Measurements from ENCODE around the gene SCYL1. TPM values are rescaled to one million over a fixed set of nuclear protein-coding genes. Genes with fewer than 3 reads are reported as not detected.

Gene SCYL1
- total RNA-seq, 2 donors from 2014 or later = 59.2 to 84.1 TPM

DNA sequence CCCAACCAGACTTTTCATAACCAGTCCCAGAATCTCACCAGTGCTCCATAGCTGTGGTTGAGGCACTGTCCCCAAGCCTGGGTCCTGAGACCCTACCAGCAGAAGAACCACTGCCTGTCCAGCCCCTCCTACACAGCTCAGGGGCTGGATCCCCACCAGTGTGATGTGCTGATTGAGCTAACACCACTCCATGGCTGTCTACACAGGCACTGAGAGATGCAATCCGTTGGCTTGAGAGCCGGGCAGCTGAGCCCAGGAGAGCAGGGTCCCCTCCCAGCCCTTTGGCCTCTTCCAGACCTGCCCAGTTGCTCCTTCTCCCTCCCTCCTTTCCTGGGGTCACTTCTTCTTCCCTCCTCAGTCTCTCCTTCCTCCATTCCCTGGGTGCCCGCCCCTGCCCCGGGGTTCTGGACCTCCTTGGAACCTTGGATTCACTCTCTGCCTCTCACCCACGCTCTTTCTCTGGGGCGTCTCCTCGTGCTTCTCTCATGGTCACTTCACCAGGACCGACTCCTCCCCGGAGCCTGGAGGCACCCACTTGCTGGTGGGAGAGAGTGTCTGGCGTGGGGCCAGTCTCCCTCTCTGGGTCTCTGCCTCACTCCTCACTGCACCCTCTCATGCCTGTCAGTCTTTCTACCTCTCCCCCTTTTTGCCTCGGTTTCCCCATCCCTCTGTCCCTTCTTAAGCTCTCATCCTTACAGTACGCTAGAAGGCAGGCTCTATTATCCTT lies 706 bp upstream of the SCYL1 start:
- H3K27me3 ChIP-seq = no peaks in the 10 kb centered on the region
- intact Hi-C loops (cut with DNase I) = no loop called here
- TF ChIP-seq, protein P1, sequence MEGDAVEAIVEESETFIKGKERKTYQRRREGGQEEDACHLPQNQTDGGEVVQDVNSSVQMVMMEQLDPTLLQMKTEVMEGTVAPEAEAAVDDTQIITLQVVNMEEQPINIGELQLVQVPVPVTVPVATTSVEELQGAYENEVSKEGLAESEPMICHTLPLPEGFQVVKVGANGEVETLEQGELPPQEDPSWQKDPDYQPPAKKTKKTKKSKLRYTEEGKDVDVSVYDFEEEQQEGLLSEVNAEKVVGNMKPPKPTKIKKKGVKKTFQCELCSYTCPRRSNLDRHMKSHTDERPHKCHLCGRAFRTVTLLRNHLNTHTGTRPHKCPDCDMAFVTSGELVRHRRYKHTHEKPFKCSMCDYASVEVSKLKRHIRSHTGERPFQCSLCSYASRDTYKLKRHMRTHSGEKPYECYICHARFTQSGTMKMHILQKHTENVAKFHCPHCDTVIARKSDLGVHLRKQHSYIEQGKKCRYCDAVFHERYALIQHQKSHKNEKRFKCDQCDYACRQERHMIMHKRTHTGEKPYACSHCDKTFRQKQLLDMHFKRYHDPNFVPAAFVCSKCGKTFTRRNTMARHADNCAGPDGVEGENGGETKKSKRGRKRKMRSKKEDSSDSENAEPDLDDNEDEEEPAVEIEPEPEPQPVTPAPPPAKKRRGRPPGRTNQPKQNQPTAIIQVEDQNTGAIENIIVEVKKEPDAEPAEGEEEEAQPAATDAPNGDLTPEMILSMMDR (IDR thresholded peaks at IDR 0.05) = no peak
- peaks cover 13% of the 10 kb centered on the region for H3K4me1 ChIP-seq
- no peak overlapping the region for H3K4me3 ChIP-seq
- H3K9ac ChIP-seq (ENCODE audit: low read depth in 2 of 2, low read length in 2 of 2) = peak overlapping the region; percentile 36 to 68
- DNase-seq = peak; percentile 52
- H3K36me3 ChIP-seq = no peaks in the 10 kb centered on the region
- H3K27ac ChIP-seq = peak overlapping the region; percentile 55
- no peaks in the 10 kb centered on the region for H3K9me3 ChIP-seq

DNA sequence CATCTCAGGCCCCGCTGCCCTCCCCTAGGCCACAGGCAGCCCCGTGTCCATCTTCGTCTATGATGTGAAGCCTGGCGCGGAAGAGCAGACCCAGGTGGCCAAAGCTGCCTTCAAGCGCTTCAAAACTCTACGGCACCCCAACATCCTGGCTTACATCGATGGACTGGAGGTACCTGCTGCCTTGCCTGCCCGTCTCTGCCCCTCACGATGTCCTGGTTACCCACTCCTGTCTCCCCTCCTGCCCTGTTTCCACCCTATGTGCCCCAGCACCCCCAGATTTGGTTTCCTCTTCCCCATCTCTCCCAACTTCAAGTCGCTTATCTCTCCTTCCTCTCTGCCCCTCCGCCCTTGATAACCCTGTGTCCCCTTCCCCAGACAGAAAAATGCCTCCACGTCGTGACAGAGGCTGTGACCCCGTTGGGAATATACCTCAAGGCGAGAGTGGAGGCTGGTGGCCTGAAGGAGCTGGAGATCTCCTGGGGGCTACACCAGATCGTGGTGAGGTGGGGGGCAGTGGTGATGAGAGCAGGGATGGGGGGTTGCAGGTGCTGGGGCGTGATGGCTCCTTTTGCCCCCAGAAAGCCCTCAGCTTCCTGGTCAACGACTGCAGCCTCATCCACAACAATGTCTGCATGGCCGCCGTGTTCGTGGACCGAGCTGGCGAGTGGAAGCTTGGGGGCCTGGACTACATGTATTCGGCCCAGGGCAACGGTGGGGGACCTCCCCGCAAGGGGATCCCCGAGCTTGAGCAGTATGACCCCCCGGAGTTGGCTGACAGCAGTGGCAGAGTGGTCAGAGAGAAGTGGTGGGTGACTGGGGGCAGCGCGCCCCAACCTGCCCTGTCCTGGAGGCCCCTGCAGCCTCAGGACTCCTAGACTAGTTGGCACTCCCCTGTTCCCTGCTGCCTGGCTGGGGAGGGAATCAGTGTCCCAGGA lies 930 bp downstream of the SCYL1 start:
- intact Hi-C loops (cut with DNase I) = no loop called here
- peaks cover 13% of the 10 kb centered on the region for H3K4me1 ChIP-seq

DNA sequence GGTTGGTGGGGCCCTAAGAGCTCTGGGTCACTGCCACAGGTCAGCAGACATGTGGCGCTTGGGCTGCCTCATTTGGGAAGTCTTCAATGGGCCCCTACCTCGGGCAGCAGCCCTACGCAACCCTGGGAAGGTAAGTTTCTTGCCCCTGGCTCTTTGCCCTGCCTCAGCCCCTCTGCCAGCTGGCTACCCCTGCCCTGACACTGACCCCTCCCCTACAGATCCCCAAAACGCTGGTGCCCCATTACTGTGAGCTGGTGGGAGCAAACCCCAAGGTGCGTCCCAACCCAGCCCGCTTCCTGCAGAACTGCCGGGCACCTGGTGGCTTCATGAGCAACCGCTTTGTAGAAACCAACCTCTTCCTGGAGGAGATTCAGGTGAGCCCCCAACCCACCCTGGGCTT lies 1.9 kb downstream of the SCYL1 start:
- intact Hi-C loops (cut with DNase I) = no loop called here
- peaks cover 6% of the 10 kb centered on the region for H3K36me3 ChIP-seq
- peaks cover 13% of the 10 kb centered on the region for H3K4me1 ChIP-seq
- TF ChIP-seq, protein P1 (IDR thresholded peaks at IDR 0.05) = no peak
- H3K4me3 ChIP-seq = no peak overlapping the region
- H3K27me3 ChIP-seq = no peaks in the 10 kb centered on the region
- H3K9ac ChIP-seq (ENCODE audit: low read depth in 2 of 2, low read length in 2 of 2) = no peak overlapping the region
- DNase-seq = no peak
- H3K27ac ChIP-seq = no peak overlapping the region
- no peaks in the 10 kb centered on the region for H3K9me3 ChIP-seq

More for the DNA sequence above, 930 bp downstream of the SCYL1 start:
- no peaks in the 10 kb centered on the region for H3K27me3 ChIP-seq
- peak overlapping the region; percentile 83 for H3K27ac ChIP-seq
- peak overlapping the region; percentile 96 for H3K4me3 ChIP-seq
- peak overlapping the region; percentile 95 to 97 for H3K9ac ChIP-seq (ENCODE audit: low read depth in 2 of 2, low read length in 2 of 2)
- DNase-seq = no peak
- TF ChIP-seq, protein P1 (IDR thresholded peaks at IDR 0.05) = no peak
- H3K9me3 ChIP-seq = no peaks in the 10 kb centered on the region
- H3K36me3 ChIP-seq = no peaks in the 10 kb centered on the region

DNA sequence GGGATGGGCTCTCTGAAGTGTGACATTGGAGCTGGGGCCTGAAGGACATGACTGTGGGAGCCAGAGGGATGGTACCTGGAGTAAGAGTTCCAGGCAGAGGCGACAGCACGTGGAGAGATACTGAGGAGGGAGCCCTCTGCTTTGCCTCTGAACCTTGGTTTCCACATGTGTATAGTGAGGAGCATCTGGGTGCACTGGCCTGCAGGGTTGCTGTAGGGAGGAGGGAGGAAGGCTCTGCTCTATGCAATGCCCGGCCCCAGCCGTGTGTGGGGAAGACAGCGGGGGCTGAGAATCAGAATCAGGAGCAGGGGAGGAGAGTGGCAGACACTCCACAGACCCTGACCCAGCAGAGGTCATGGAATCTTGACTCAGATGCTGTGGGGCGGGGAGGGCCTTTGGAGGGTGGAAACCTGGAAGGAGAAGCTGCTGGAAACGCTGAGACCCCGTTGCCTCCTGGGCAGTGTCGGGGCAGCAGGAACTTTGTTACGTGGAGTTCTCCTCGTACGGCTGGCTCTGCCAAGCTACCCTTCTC lies 4.0 kb downstream of the SCYL1 start:
- Histone ChIP-seq H3K9me3 (no peaks in the 10 kb centered on the region), H3K4me1 (peaks cover 13% of the 10 kb centered on the region), H3K4me3 (no peak overlapping the region), H3K36me3 (peaks cover 16% of the 10 kb centered on the region), H3K27ac (no peak overlapping the region), H3K27me3 (no peaks in the 10 kb centered on the region), H3K9ac (ENCODE audit: low read depth in 2 of 2, low read length in 2 of 2) (no peak overlapping the region)
- DNase-seq = no peak
- intact Hi-C loops (cut with DNase I) = no loop called here
- TF ChIP-seq, protein P1 (IDR thresholded peaks at IDR 0.05) = no peak

DNA sequence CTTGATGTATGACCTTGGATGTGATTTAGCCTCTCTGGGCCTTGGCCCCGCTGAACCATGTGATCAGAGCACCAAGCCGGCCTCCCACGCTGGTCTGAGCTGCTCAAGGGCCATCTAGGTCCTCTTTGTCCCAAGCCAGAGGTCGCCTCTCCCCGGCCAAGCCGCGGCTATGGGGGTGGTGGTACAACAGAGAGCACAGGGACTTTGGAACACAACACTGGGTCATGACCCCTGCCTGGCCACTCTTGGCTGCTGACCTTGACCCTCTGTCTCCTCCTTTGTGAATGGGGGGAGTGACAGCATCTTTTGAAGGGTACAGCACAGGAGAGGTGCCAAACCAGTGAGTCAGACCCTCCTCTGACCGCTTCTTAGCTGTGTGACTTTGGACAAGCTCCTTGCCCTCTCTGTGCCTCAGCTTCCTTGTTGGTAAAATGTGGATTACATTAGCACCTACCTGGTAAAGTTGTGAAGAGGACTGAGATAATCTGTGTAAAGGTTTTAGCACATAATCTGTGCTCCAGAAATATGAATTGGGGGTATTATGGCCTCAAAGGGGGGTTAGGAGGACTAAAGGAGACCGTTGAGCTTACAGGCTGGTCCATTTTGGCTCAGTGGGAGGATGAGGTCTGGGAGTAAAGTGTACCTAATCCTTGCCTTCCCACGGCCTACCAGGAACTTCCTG lies 4.7 kb downstream of the SCYL1 start:
- H3K36me3 ChIP-seq = peaks cover 16% of the 10 kb centered on the region
- H3K27ac ChIP-seq = no peak overlapping the region
- H3K4me3 ChIP-seq = no peak overlapping the region
- peaks cover 10% of the 10 kb centered on the region for H3K4me1 ChIP-seq
- H3K9ac ChIP-seq (ENCODE audit: low read depth in 2 of 2, low read length in 2 of 2) = no peak overlapping the region
- TF ChIP-seq, protein P1 (IDR thresholded peaks at IDR 0.05) = no peak
- H3K9me3 ChIP-seq = no peaks in the 10 kb centered on the region
- intact Hi-C loops (cut with DNase I) = no loop called here
- DNase-seq = no peak
- H3K27me3 ChIP-seq = no peaks in the 10 kb centered on the region

All from colonic mucosa (tissue), 4 donors.